K562 (cell line): Measurements from ENCODE around the gene LYSMD1. TPM values are rescaled to one million over a fixed set of nuclear protein-coding genes. Genes with fewer than 3 reads are reported as not detected.

Experiments
- ATAC-seq: fragments of 200-7000 bp; cut with Tn5 transposase; 3 replicates; pipeline ENCODE4 v1.9.1; 2020; ENCODE audit warnings: moderate library complexity
- BruUV-seq: library from RNA; stranded (reverse); fragments of 400-500 nt; replicated peaks from 2 replicates; lab custom pipeline; 2021; lab: Mats Ljungman, UMichigan
- CTCF ChIA-PET: fragments of 300-600 bp; formaldehyde crosslinking; extraction: SDS; loops from one replicate; lab custom pipeline; 2021; ENCODE audit warnings: low intra/inter-chr PET ratio; lab: Yijun Ruan, JAX
- POLR2A ChIA-PET: fragments of 300-600, 350-650 bp; sonication (Branson Sonifier 250); formaldehyde crosslinking; extraction: SDS; loops from one replicate; lab custom pipeline; 2021; ENCODE audit warnings: antibody characterized with exemption, inconsistent platforms; lab: Yijun Ruan, JAX
- DNase-seq, 4 experiments: peaks; one replicate each; pipeline versions ENCODE4 v3.0.0 to v3.0.0-alpha.2; 2011 to 2018; ENCODE audit warnings: low spot score in 3 of 4, mixed read lengths in 3 of 4; ENCODE audit errors: extremely low read depth in 1 of 4
- FAIRE-seq: peaks from 2 replicates; lab custom pipeline; 2011; peaks lifted over from hg19 to GRCh38; lab: Jason Lieb, UNC
- H2AFZ ChIP-seq: 2 replicates; pipeline ENCODE4 v1.6.0; 2011; ENCODE audit warnings: low read depth, low read length, control low read depth, inconsistent platforms
- H3K27ac ChIP-seq: fragments of 200-600 bp; 3 replicates; pipeline ENCODE4 v1.8.0; 2011; ENCODE audit warnings: low read depth, mild to moderate bottlenecking, control low read depth, inconsistent platforms, low read length, moderate library complexity, mixed read lengths; ENCODE audit errors: extremely low read depth
- H3K27me3 ChIP-seq, 2 experiments: fragments of 300-600 bp in 1 of 2; 2 replicates in 1 of 2; 3 replicates in 1 of 2; pipeline versions ENCODE4 v1.6.0 to v1.8.0; 2011; ENCODE audit warnings: inconsistent platforms in 2 of 2, low read length in 2 of 2, mild to moderate bottlenecking in 1 of 2, mixed read lengths in 1 of 2, moderate library complexity in 1 of 2; ENCODE audit not compliant: control insufficient read depth in 2 of 2, insufficient read depth in 2 of 2
- H3K36me3 ChIP-seq: fragments of 300-600 bp; 3 replicates; pipeline ENCODE4 v1.8.0; 2011; ENCODE audit warnings: mild to moderate bottlenecking, low read length, inconsistent platforms; ENCODE audit not compliant: control insufficient read depth, insufficient read depth
- H3K4me1 ChIP-seq, 2 experiments: fragments of 200-600 bp in 1 of 2; replicated peaks in 1 of 2; 2 replicates in 1 of 2; 3 replicates in 1 of 2; pipeline versions ENCODE4 v1.5.1 to v1.8.0; 2011; ENCODE audit warnings: inconsistent platforms in 2 of 2, low read length in 2 of 2, mild to moderate bottlenecking in 1 of 2, mixed read lengths in 1 of 2, moderate library complexity in 1 of 2; ENCODE audit not compliant: control insufficient read depth in 2 of 2, insufficient read depth in 2 of 2
- H3K4me2 ChIP-seq: 2 replicates; pipeline ENCODE4 v1.6.1; 2011; ENCODE audit warnings: low read length, control low read depth, inconsistent platforms, mixed read lengths; ENCODE audit not compliant: insufficient read depth
- H3K4me3 ChIP-seq: fragments of 200-600 bp; sonication (generic), shearing (Covaris generic); 2 replicates; pipeline ENCODE4 v1.5.1; 2016; ENCODE audit warnings: control low read depth, inconsistent platforms
- H3K79me2 ChIP-seq: fragments of 200-600 bp; 3 replicates; pipeline ENCODE4 v1.8.0; 2011; ENCODE audit warnings: low read length, inconsistent platforms; ENCODE audit not compliant: control insufficient read depth, insufficient read depth
- H3K9ac ChIP-seq, 2 experiments: 2 replicates each; pipeline versions ENCODE4 v1.6.0 to v1.6.1; 2011; ENCODE audit warnings: low read depth in 2 of 2, low read length in 2 of 2, control low read depth in 1 of 2, inconsistent platforms in 1 of 2, mild to moderate bottlenecking in 1 of 2, mixed read lengths in 1 of 2; ENCODE audit not compliant: insufficient read depth in 1 of 2
- H3K9me1 ChIP-seq: one replicate; pipeline ENCODE4 v1.6.0; 2011; ENCODE audit warnings: inconsistent platforms, mild to moderate bottlenecking, low read length, moderate library complexity; ENCODE audit not compliant: control insufficient read depth, insufficient read depth
- H3K9me3 ChIP-seq: replicated peaks from 2 replicates; pipeline ENCODE4 v1.5.1; 2011; ENCODE audit warnings: low read depth, low read length, inconsistent platforms; ENCODE audit not compliant: control insufficient read depth, insufficient read depth
- H4K20me1 ChIP-seq: replicated peaks from 2 replicates; pipeline ENCODE4 v1.6.1; 2011; ENCODE audit warnings: low read length, inconsistent platforms, mixed read lengths; ENCODE audit not compliant: control insufficient read depth, insufficient read depth
- ELF4 ChIP-seq: fragments of 450-650 bp; formaldehyde crosslinking; IDR thresholded peaks from 2 replicates; pipeline ENCODE4 v1.4.0; 2022; ENCODE audit warnings: missing genetic modification characterization
- ETV1 ChIP-seq: fragments of 450-650 bp; conservative IDR thresholded peaks from 2 replicates; pipeline ENCODE4 v1.6.1; 2016; ENCODE audit warnings: missing genetic modification characterization, control low read depth, low read depth, missing compliant biosample characterization
- KLF6 ChIP-seq: fragments of 250-450 bp; sonication (Bioruptor Pico); IDR thresholded peaks from 2 replicates; pipeline ENCODE4 v1.4.0; 2020; ENCODE audit warnings: mild to moderate bottlenecking, moderate library complexity, borderline replicate concordance
- TSC22D4 ChIP-seq: fragments of 450-650 bp; IDR thresholded peaks from 2 replicates; pipeline ENCODE4 v1.6.1; 2016; ENCODE audit warnings: missing genetic modification characterization, missing biosample characterization, control low read depth
- ZKSCAN1 ChIP-seq: fragments of 150-350 bp; IDR thresholded peaks from 2 replicates; pipeline ENCODE4 v1.6.1; 2016; ENCODE audit warnings: low read depth, low read length
- WGBS: fragments of 100-300 bp; shearing (Covaris generic); methylation state at CpG from one replicate; pipeline ENCODE4 v1.1.6; 2016; ENCODE audit warnings: low coverage, mixed read lengths; ENCODE audit not compliant: insufficient coverage; ENCODE audit errors: missing lambda C conversion rate; 5-methylcytosine and 5-hydroxymethylcytosine counted together
- in situ Hi-C: fragments of 300-500 bp; cut with MboI; formaldehyde crosslinking; loops from 4 replicates; pipeline ENCODE4 v1.15.0; 2018; ENCODE audit warnings: inconsistent platforms, mixed read lengths
- intact Hi-C: fragments of 100-400 bp; cut with micrococcal nuclease; formaldehyde crosslinking; loops from 2 replicates; pipeline ENCODE4 v1.14.2; 2022
- polyA plus RNA-seq, 8 experiments: library from polyadenylated mRNA; depleted of rRNA in 4 of 8; stranded (reverse) in 5 of 8; unstranded in 3 of 8; fragments of >200 nt; fragmentation: Nextera tagmentation in 2 of 8; fragmentation: Illumina TruSeq in 1 of 8; extraction: Ambion mirVana in 2 of 8; extraction: Trizol in 1 of 8; gene quantifications; 2 replicates each; pipeline versions ENCODE4 v1.2.1 to v1.2.3, GENCODE V29; 2011 to 2014; ENCODE audit warnings: inconsistent platforms in 1 of 8, missing spikeins in 1 of 8
- total RNA-seq, 7 experiments: library from RNA; depleted of rRNA in 6 of 7; stranded (reverse); fragments of >200 nt in 6 of 7; fragmentation: Illumina TruSeq in 2 of 7; extraction: Trizol in 2 of 7; gene quantifications; 2 replicates each; pipeline versions ENCODE4 v1.2.1 to v1.2.3, GENCODE V29; 2011 to 2021; ENCODE audit warnings: low replicate concordance in 1 of 7

LYSMD1 gene
- total and polyA plus RNA-seq, 9 of the 15 experiments (the other 6 are each of a cell fraction or from before 2014, with no cell fraction given) = 2.2 to 9.4 (median 6.0) TPM

- Histone ChIP-seq H3K79me2 (no peaks in the 10 kb centered on the region), H3K4me3 (no peak overlapping the region), H3K9me3 (no peaks in the 10 kb centered on the region), H3K9me1 (no peaks in the 10 kb centered on the region), H3K4me2 (no peak overlapping the region), H2AFZ (no peak overlapping the region), H3K27me3 (no peaks in the 10 kb centered on the region; a peak in 1 of 5 replicates), H3K9ac (no peak overlapping the region), H3K4me1 (peaks cover 0 to 25% of the 10 kb centered on the region in 2 experiments; a peak in 2 of 5 replicates), H3K27ac (no peak overlapping the region), H4K20me1 (peaks cover 6% of the 10 kb centered on the region; the same call in 1 of the 2 replicates), H3K36me3 (no peaks in the 10 kb centered on the region)
- FAIRE-seq = no peak
- no peak for TF ChIP-seq ETV1 (tag)
- no peak for TF ChIP-seq TSC22D4 (tag)
- TF ChIP-seq KLF6 (CRISPR knock-in tag) = no peak
- TF ChIP-seq ELF4 (CRISPR knock-in tag) = no peak
- TF ChIP-seq ZKSCAN1 = no peak
- intact Hi-C loops (no loop called here), in situ Hi-C loops (no loop called here)
- no TSS peak for BruUV-seq
- ATAC-seq = no peak
- DNase-seq = peak in 1 of 4 experiments; percentile 6
- CTCF ChIA-PET = no interaction called here
- POLR2A ChIA-PET = interaction anchor here (1.4 to 1.7 kb wide), 2 partner anchors 11 to 23 kb away, joined by 7 read pairs; partner anchors contain the start of gene TNFAIP8L2
- WGBS = 53% methylated on average over 3 of the region's 3 CpGs
Observed at GRCh38 chr1:151134396-151134795, 31.3 kb downstream of the LYSMD1 start.
